ENCODE measurements around the gene DNMT3A. TPM values are rescaled to one million over a fixed set of nuclear protein-coding genes. Genes with fewer than 3 reads are reported as not detected.

Gene DNMT3A
- total and polyA plus RNA-seq, 2 experiments from 2014 or later, result 47.2 to 80.4 TPM

DNA sequence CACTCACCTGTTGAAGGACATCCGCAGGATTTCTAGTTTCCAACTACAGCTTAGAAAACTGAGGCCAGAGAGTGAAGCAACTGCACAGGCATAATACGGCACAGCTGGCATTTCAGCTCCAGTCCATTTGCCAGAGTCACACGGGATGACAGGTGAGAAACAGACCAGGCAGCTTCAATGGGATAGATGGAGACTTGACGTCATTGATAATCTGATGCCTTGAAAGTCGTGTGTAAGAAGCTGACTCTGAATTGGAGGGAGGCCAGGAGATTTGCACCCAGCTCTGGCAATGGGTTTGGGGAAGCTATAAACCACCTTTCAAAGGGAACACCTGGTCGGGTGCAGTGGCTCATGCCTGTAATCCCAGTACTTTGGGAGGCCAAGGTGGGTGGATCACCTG is 12.4 kb upstream of the DNMT3A start:
- Histone ChIP-seq H3K27me3 (ENCODE audit: insufficient read depth) (no peaks in the 10 kb centered on the region), H3K4me3 (no peak overlapping the region), H3K79me2 (replicated peaks; ENCODE audit: insufficient read depth) (no peaks in the 10 kb centered on the region), H3K4me1 (ENCODE audit: insufficient read depth) (no peaks in the 10 kb centered on the region), H3F3A (replicated peaks; ENCODE audit: low read depth) (no peaks in the 10 kb centered on the region), H4K20me1 (replicated peaks; ENCODE audit: insufficient read depth) (no peaks in the 10 kb centered on the region), H3K27ac (ENCODE audit: low read depth) (no peak overlapping the region), H2AFZ (no peak overlapping the region), H3K9me2 (ENCODE audit: insufficient read depth) (no peaks in the 10 kb centered on the region), H3K36me3 (ENCODE audit: insufficient read depth) (no peaks in the 10 kb centered on the region), H3K4me2 (no peak overlapping the region)
- no peaks in the 10 kb centered on the region; the same call in 2 of the 3 replicates for H3K9me3 Mint-ChIP-seq
- DNase-seq (ENCODE audit: low spot score), result no peak
- H3K36me3 Mint-ChIP-seq (ENCODE audit: low read depth), result no peaks in the 10 kb centered on the region
- H3K27me3 Mint-ChIP-seq (ENCODE audit: insufficient read depth, low read depth, poor library complexity), result peaks cover 7% of the 10 kb centered on the region
- H3K4me1 Mint-ChIP-seq, result no peaks in the 10 kb centered on the region; the same call in 1 of the 3 replicates
- no peak overlapping the region for H3K4me3 Mint-ChIP-seq
- TF ChIP-seq, protein P1, sequence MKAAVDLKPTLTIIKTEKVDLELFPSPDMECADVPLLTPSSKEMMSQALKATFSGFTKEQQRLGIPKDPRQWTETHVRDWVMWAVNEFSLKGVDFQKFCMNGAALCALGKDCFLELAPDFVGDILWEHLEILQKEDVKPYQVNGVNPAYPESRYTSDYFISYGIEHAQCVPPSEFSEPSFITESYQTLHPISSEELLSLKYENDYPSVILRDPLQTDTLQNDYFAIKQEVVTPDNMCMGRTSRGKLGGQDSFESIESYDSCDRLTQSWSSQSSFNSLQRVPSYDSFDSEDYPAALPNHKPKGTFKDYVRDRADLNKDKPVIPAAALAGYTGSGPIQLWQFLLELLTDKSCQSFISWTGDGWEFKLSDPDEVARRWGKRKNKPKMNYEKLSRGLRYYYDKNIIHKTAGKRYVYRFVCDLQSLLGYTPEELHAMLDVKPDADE (IDR thresholded peaks at IDR 0.05), result no peak
- TF ChIP-seq ZNF114 (CRISPR knock-in tag; IDR thresholded peaks at IDR 0.05) (no peak), ZNF462 (CRISPR knock-in tag; IDR thresholded peaks at IDR 0.05) (no peak), REST (IDR thresholded peaks at IDR 0.05; ENCODE audit: unreplicated experiment) (no peak), JUNB (IDR thresholded peaks at IDR 0.05; ENCODE audit: unreplicated experiment) (no peak), CREB1 (CRISPR knock-in tag; IDR thresholded peaks at IDR 0.05; ENCODE audit: low read depth) (no peak), STAT1 (IDR thresholded peaks at IDR 0.05; ENCODE audit: unreplicated experiment) (no peak), EZH2 (IDR thresholded peaks at IDR 0.05; ENCODE audit: low read depth, unreplicated experiment) (no peak), POLR2AphosphoS5 (IDR thresholded peaks at IDR 0.05; ENCODE audit: low read depth) (no peak), NANOG (IDR thresholded peaks at IDR 0.05; ENCODE audit: borderline replicate concordance) (no peak), ZNF331 (CRISPR knock-in tag; IDR thresholded peaks at IDR 0.05; ENCODE audit: low read depth) (no peak), EZH2phosphoT487 (IDR thresholded peaks at IDR 0.05; ENCODE audit: unreplicated experiment) (no peak)
- TF ChIP-seq, protein P2, sequence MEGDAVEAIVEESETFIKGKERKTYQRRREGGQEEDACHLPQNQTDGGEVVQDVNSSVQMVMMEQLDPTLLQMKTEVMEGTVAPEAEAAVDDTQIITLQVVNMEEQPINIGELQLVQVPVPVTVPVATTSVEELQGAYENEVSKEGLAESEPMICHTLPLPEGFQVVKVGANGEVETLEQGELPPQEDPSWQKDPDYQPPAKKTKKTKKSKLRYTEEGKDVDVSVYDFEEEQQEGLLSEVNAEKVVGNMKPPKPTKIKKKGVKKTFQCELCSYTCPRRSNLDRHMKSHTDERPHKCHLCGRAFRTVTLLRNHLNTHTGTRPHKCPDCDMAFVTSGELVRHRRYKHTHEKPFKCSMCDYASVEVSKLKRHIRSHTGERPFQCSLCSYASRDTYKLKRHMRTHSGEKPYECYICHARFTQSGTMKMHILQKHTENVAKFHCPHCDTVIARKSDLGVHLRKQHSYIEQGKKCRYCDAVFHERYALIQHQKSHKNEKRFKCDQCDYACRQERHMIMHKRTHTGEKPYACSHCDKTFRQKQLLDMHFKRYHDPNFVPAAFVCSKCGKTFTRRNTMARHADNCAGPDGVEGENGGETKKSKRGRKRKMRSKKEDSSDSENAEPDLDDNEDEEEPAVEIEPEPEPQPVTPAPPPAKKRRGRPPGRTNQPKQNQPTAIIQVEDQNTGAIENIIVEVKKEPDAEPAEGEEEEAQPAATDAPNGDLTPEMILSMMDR (conservative IDR thresholded peaks at IDR 0.05; ENCODE audit: low read depth in 2 of 2), result no peak
- H3K27ac Mint-ChIP-seq, result no peak overlapping the region
- ATAC-seq, result no peak

Measured in GM23338 (cell line).